Stimulated activated CD8-positive, alpha-beta memory T cell treated with anti-CD3 and anti-CD28 coated beads, Interleukin-15, amount 100 ng/mL, for 4 hours (primary cell): ENCODE measurements around the gene CNGB1.
"Not testable (repeated sequence)": the region's sequence is repeated elsewhere in the genome, so short reads cannot be mapped to it uniquely, and the experiment has no call there.

Experiments
- DNase-seq, 2 donors: peaks; one replicate each; pipeline ENCODE4 v3.0.0-alpha.2; 2020; ENCODE audit warnings: low read depth in 2 of 2

CNGB1 gene

GRCh38 chr16:57906382-57907316 lies 64.3 kb downstream of the CNGB1 start:
- DNase-seq = no peak

DNA sequence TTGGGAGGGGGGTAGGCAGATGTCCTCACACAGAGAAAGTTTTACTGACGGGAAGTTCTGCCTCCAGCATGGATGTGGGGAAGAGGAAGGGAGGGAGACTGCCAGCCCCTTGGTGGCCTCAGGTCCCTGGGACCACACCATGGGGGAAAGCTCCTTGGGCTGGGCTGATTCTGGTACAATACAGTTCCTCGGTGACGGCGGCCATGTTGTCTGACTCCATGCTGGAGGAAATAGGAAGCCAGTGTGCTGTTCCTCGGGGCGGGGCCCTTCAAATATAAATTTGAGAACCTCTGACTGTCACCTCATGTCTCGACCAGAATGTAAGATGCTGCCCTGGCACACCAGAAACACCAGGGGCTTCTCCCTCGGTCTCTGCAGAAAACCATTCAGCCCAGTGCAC lies 66.8 kb downstream of the CNGB1 start:
- DNase-seq = no peak

DNA sequence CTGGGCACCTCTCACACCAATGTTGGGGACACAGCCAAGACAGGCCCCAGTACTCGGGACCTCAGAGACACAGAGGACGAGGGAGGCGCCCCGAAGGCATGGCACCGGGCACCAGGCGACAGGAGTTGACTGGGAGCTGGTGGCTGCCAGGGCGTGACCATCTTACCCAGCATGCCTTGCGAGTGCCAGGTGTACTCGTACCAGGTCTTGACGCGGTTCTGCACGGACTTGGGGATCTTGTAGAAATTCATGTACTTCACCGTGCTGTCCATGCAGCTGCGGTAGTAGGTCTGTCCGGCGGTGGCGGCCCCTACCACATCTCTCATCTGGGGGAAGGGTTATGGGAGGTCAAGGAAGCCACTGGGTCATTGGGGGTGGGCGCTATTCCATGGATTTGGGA lies 67.3 kb downstream of the CNGB1 start:
- DNase-seq = no peak

GRCh38 chr16:57901480-57902069 lies 69.4 kb downstream of the CNGB1 start:
- DNase-seq = no peak

DNA sequence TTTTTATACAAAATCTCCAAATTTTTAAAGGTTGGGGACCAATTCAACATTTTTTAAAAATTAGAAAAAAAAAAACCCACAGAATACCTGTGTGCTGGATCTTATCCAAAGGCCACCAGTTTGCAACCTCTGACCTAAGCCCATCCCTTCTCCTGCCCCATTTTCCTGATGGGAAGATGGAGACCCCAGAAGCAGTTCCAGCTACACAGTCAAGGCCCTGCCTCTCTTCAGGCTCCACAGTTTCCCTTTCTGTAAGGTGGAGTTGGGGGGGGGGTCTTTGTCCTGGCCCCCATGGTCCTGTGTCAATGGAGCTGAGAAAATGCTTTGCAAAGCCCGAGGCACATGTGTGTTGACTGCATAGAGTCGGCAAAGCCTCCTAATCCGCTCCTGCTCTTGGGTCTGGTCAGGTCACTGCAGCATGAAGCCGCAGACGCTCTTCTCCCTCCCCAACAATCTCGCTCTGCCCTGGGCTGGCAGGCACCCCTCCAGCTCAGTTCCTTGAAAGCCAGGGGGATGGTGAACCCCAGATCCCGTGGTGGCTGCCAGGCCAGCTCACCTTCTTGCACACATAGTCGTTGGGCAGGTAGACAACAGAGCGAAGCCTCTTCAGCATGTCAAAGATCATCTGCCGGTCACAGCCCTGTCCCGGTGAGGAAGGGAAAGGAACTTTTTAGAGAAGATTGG lies 70.0 kb downstream of the CNGB1 start:
- DNase-seq = no peak

DNA sequence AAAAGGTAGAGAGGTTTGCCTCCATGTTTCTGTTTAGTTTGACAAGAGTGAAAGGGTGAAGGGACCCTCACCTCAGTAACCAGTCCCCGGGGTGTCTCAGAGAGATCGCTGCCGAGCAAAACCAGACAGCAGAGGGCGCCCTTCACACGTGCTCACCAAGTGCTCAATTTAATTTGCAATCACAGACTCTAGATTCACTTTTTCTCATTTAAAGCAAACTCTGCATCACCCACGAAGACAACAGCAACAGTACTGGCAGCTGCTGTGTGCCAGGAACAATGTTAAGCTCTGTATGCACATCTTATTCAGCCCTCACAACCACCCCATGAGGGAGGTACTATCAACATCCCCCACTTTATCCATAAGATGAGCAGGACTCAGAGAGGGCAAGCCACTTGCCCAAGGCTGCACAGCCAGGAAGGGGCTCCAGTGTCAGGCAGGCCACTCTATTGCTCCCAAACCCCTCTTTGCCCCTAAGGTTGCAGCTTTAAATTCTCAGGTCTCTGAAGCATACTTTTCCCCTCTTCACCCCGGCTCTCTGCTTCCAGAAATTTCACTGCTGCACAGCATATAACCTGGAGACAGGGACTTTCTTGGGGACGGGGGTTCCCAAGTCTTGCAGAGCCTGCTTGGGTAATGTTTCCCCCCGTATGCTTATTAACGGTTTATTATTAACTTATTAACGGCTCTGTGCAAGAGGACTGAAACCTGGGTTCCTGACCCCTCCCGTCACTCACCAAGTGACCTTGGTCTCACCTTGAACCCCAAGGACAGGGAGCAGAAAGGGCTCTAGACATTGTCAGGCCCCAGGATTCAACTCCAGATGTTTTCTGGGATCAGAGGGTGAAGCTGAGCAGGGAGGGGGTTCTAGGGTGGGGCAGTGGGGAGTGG lies 70.9 kb downstream of the CNGB1 start:
- peak; percentile 46 to 51 for DNase-seq

DNA sequence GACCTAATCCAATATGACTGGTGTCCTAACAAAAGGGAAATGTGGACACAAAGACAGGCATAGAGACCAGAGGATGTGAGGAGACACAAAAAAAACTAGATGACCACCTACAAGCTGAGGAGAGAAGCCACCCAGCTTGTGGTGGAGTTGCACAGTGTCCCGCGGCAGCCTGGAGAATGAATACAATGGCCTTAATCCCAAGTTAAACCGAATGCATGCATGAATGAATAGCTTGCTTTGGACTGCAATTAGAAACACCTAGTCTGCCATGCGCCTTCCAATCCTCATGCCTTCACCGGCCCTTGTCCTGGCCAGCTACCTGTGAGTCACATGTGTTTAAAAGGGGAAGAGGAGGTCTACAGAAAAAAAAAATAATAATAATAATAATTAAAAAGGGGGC lies 72.0 kb downstream of the CNGB1 start:
- no peak for DNase-seq

- DNase-seq = no peak
These were observed 72.9 kb downstream of the CNGB1 start for GRCh38 chr16:57897996-57898395.

DNA sequence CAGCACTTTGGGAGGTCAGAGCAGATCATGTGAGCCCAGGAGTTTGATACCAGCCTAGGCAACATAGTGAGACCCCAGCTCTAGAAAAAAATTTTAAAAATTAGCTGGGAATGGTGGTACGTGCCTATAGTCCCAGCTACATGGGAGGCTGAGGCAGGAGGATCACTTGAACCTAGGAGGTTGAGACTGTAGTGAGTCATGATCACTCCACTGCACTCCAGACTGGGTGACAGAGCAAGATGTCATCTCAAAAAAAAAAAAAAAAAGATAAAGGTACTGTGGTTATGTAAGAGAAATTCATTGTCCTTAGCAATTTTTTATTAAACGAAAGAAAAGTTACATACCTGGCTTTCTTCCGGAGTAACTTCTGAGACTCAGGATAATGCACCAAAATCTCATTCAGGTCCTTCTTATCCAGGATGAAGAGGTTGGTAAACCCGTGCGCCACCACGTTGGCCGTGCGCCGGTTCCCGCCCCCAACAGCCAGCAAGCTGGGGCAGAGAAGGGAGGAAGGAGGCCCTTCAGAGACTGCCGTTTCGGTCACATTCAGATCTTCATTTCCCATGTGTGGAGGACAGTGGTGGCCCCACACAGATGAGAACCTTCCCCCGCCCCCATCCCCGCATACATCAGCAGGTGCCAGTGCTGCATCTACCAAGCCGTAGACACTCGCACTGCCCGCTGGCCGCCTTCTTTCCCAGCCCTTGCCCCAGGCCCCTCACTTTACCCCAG lies 73.7 kb downstream of the CNGB1 start:
- DNase-seq = no peak

DNA sequence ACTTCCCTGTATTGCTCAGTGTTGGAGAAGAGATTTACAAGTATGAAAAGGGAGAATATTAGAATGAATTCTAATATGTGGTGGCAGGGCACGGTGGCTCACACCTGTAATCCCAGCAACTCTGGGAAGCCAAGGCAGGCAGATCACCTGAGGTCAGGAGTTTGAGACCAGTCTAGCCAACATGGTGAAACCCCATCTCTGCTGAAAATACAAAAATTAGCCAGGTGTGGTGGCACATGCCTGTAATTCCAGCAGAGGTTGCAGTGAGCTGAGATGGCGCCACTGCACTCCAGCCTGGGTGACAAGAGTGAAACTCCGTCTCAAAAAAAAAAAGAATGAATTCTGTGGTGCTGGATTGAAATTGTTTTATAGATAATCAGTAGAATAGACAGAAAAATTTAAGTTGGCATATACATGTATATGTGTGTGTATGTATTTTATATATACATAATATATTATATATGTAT lies 75.8 kb downstream of the CNGB1 start:
- not testable (repeated sequence) for DNase-seq

DNA sequence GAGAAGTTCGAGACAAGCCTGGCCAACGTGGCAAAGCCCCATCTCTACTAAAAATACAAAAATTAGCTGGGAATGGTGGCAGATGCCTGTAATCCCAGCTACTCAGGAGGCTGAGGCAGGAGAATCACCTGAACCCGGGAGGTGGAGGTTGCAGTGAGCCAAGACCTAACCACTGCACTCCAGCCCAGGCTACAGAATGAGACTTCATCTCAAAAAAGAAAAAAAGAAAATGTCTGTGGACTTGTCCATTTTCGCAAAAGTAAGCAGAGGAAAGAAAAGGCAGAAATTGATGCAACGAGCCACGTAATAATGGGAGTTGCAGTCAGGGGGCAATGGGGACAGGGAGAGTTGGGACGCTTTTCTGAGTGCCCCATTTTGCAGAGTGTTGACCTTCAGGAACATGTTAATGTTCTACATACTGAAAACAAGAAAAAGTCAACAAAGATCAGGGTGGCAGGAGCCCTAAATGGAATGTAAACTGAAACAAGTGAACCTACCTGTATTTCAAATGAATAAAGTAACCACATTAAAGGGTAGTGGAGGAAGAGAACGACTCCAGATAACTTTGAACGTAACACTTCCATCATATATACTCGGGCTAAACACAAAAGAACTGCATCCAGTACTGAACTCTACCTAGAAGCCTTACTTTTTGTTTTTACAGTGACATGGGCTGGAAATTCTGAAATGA lies 76.4 kb downstream of the CNGB1 start:
- DNase-seq = no peak

DNA sequence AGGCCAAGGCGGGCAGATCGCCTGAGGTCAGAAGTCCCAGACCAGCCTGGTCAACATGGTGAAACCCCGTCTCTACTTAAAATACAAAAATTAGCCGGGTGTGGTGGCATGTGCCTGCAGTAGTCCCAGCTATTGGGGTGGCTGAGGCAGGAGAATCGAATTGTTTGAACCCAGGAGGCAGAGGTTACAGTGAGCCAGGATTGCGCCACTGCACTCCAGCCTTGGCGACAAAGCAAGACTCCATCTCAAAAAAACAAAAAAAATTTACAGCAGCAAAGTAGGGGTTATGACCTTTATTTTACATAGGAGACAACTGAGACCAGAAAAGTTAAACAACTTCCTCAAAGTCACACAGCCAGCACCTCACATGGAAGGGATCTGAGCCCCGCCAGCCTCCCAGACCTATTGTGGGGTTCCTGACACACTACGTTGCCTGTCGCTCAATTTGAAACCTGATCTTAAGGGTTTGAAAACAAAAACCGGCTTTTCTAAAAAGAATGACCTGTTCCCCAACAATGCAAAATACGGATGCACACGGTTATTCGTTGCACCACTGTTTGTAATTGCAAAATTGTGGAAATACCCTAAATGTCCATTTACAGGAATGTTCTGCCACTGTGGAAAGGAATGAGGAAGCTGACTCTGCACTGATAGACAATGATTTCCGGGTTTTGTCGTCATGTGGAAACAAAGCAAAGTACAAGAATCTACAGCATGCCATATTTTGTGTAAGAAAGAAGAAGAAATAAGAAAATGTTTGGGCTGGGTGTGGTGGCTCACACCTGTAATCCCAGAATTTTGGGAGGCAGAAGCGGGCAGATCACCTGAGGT lies 77.2 kb downstream of the CNGB1 start:
- DNase-seq = no peak

DNA sequence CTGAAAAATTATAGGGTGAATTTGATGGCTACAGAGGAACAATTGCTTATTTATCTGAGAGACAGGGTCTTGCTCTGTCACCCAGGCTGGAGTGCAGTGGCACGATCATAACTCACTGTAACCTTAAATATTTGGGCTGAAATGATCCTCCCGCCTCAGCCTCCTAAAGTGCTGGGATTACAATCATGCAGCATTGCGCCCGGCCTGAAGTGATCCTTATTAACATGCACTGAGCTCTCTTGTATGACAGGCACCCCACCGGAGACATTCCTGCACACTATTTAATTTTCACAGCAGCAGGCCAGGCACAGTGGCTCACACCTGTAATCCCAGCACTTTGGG lies 77.7 kb downstream of the CNGB1 start:
- no peak for DNase-seq

- DNase-seq = no peak
These were observed 78.4 kb downstream of the CNGB1 start for GRCh38 chr16:57892447-57893096.

DNA sequence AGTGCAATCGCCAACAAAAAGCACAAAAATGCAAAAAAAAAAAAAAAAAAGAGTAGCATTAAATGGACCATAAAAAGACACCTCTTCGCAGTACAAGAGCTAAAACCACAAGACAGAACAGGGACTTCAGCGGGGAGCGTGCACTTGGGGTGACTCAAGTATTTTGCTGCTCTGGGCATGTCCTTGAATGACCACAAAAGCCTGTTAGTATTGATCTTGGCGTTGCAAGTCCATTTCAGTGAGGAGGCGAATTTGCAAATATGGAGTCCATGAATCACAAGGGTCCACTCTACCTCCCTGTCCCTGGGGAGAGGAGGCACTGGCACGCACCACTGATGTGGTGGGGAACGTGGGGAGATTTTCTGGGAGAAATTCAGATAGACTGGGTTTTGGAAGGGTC lies 78.9 kb downstream of the CNGB1 start:
- no peak for DNase-seq

- DNase-seq = no peak
These were observed 80.2 kb downstream of the CNGB1 start for GRCh38 chr16:57890752-57891111.

GRCh38 chr16:57889960-57890751 lies 80.8 kb downstream of the CNGB1 start:
- no peak for DNase-seq

- DNase-seq = no peak
These were observed 81.4 kb downstream of the CNGB1 start for GRCh38 chr16:57889522-57889921.
